OCI-LY1 (cell line): ENCODE results near the gene ADGRG7.

Experiments used
- CTCF ChIP-seq: fragments of 200-600 bp; sonication (generic), shearing (Covaris generic); IDR thresholded peaks from 2 replicates; pipeline ENCODE4 v1.5.1; 2017; ENCODE audit warnings: mild to moderate bottlenecking, antibody characterized with exemption, low read length, moderate library complexity, mixed read lengths
- EZH2 ChIP-seq: fragments of 200-600 bp; sonication (generic), shearing (Covaris generic); IDR thresholded peaks from 2 replicates; pipeline ENCODE4 v1.8.0; 2017; ENCODE audit warnings: borderline replicate concordance, mixed run types, mild to moderate bottlenecking, antibody characterized with exemption, low read length, moderate library complexity, mixed read lengths

GRCh38 chr3:100708989-100709841 is 99.8 kb downstream of the ADGRG7 start, which contains the start of gene TFG:
- TF ChIP-seq EZH2 (no peak), CTCF (no peak)
